HepG2 (cell line): Measurements from ENCODE around the gene MAPK11. TPM values are rescaled to one million over a fixed set of nuclear protein-coding genes. Genes with fewer than 3 reads are reported as not detected.

Source experiments
- ATAC-seq: fragments of 200-7000 bp; cut with Tn5 transposase; 3 replicates; pipeline ENCODE4 v1.9.1; 2020; ENCODE audit warnings: mild to moderate bottlenecking, moderate library complexity
- BruUV-seq: library from RNA; stranded (reverse); fragments of 400-500 nt; replicated peaks from 2 replicates; lab custom pipeline; 2021; lab: Mats Ljungman, UMichigan
- CTCF ChIA-PET: fragments of 300-600 bp; formaldehyde crosslinking; extraction: SDS; loops from one replicate; lab custom pipeline; 2021; ENCODE audit warnings: low total read pairs, inconsistent platforms, low intra/inter-chr PET ratio; lab: Yijun Ruan, JAX
- POLR2A ChIA-PET: fragments of 350-600 bp; sonication (Branson Sonifier 250); formaldehyde crosslinking; loops from one replicate; lab custom pipeline; 2020; ENCODE audit warnings: antibody characterized with exemption, inconsistent platforms; lab: Yijun Ruan, JAX
- DNase-seq: peaks from one replicate; pipeline ENCODE4 v3.0.0-alpha.2; 2015; ENCODE audit warnings: low spot score
- FAIRE-seq: peaks from 3 replicates; lab custom pipeline; 2011; peaks lifted over from hg19 to GRCh38; lab: Jason Lieb, UNC
- H2AFZ ChIP-seq: one replicate; pipeline ENCODE4 v1.6.1; 2011; ENCODE audit warnings: low read length, inconsistent platforms
- H3K27ac ChIP-seq: fragments of 300-600 bp; 3 replicates; pipeline ENCODE4 v1.8.0; 2011; ENCODE audit warnings: mixed run types, mild to moderate bottlenecking, mixed read lengths, low read length, inconsistent platforms; ENCODE audit not compliant: insufficient read depth; ENCODE audit errors: extremely low read length
- H3K27me3 ChIP-seq, 2 experiments: fragments of 200-600 bp in 1 of 2; 2 replicates in 1 of 2; 3 replicates in 1 of 2; pipeline versions ENCODE4 v1.6.0 to v1.8.0; 2011; ENCODE audit warnings: low read length in 2 of 2, mild to moderate bottlenecking in 2 of 2, moderate library complexity in 2 of 2, inconsistent platforms in 1 of 2; ENCODE audit not compliant: insufficient read depth in 2 of 2, control insufficient read depth in 1 of 2
- H3K36me3 ChIP-seq, 2 experiments: fragments of 200-600 bp in 1 of 2; replicated peaks in 1 of 2; 2 replicates in 1 of 2; 3 replicates in 1 of 2; pipeline versions ENCODE4 v1.5.1 to v1.8.0; 2011; ENCODE audit warnings: low read length in 2 of 2, inconsistent platforms in 1 of 2; ENCODE audit not compliant: insufficient read depth in 2 of 2, control insufficient read depth in 1 of 2
- H3K4me1 ChIP-seq: 2 replicates; pipeline ENCODE4 v1.5.1; 2012; ENCODE audit warnings: low read length, inconsistent platforms; ENCODE audit not compliant: insufficient read depth
- H3K4me2 ChIP-seq: 2 replicates; pipeline ENCODE4 v1.6.0; 2011; ENCODE audit warnings: low read depth, low read length, inconsistent platforms
- H3K4me3 ChIP-seq, 3 experiments: fragments of 200-600 bp in 1 of 3; sonication (generic), shearing (Covaris generic) in 1 of 3; replicated peaks in 1 of 3; 2 replicates each; pipeline ENCODE4 v1.5.1; 2011 to 2016; ENCODE audit warnings: low read length in 3 of 3, inconsistent platforms in 2 of 3, low read depth in 2 of 3, mild to moderate bottlenecking in 2 of 3, control low read depth in 1 of 3, mixed read lengths in 1 of 3; ENCODE audit not compliant: insufficient read depth in 1 of 3
- H3K79me2 ChIP-seq: one replicate; pipeline ENCODE4 v1.6.1; 2011; ENCODE audit warnings: low read length, inconsistent platforms; ENCODE audit not compliant: insufficient read depth
- H3K9ac ChIP-seq: 2 replicates; pipeline ENCODE4 v1.6.0; 2011; ENCODE audit warnings: mild to moderate bottlenecking, low read depth, low read length, inconsistent platforms; ENCODE audit not compliant: insufficient read depth
- H3K9me3 ChIP-seq: 2 replicates; pipeline ENCODE4 v1.5.1; 2012; ENCODE audit warnings: mild to moderate bottlenecking, low read length
- H4K20me1 ChIP-seq: 2 replicates; pipeline ENCODE4 v1.6.0; 2011; ENCODE audit warnings: inconsistent platforms, mild to moderate bottlenecking, low read length, moderate library complexity; ENCODE audit not compliant: insufficient read depth
- AGO2 ChIP-seq: fragments of 200-400 bp; formaldehyde crosslinking; optimal IDR thresholded peaks from 2 replicates; pipeline ENCODE3; 2017; ENCODE audit warnings: mild to moderate bottlenecking, low read depth, low read length, moderate library complexity
- ATAD3A ChIP-seq: sonication (generic); formaldehyde crosslinking; IDR thresholded peaks from 2 replicates; pipeline ENCODE4 v1.4.0; 2020; ENCODE audit warnings: missing genetic modification reagents
- MXD4 ChIP-seq: IDR thresholded peaks from 2 replicates; pipeline ENCODE4 v1.6.1; 2016; ENCODE audit warnings: mild to moderate bottlenecking, missing biosample characterization, missing genetic modification reagents
- NFIB ChIP-seq: sonication (generic); formaldehyde crosslinking; IDR thresholded peaks from 2 replicates; pipeline ENCODE4 v1.9.0; 2021; ENCODE audit warnings: missing genetic modification reagents, mild to moderate bottlenecking, borderline replicate concordance
- ZBTB33 ChIP-seq: sonication (generic); formaldehyde crosslinking; IDR thresholded peaks from 2 replicates; pipeline ENCODE4 v1.4.0; 2020; ENCODE audit warnings: missing genetic modification reagents
- ZNF761 ChIP-seq: sonication (generic); formaldehyde crosslinking; conservative IDR thresholded peaks from 2 replicates; pipeline ENCODE4 v1.4.0; 2020; ENCODE audit warnings: mild to moderate bottlenecking, missing genetic modification reagents
- WGBS: methylation state at CpG from one replicate; pipeline ENCODE4 v1.1.6; 2017; ENCODE audit warnings: low lambda C conversion rate; 5-methylcytosine and 5-hydroxymethylcytosine counted together
- in situ Hi-C: cut with HindIII; loops from 2 replicates; pipeline ENCODE4 v1.10.0; 2017; ENCODE audit warnings: low pct_unique_long_range_greater_than_20kb; ENCODE audit not compliant: extremely low pct_ligation_motif_present
- intact Hi-C: fragments of 100-400 bp; cut with micrococcal nuclease; formaldehyde crosslinking; loops from one replicate; pipeline ENCODE4 v1.10.0; 2022; ENCODE audit not compliant: unreplicated experiment
- polyA plus RNA-seq, 8 experiments: library from polyadenylated mRNA; depleted of rRNA in 3 of 8; stranded (reverse) in 7 of 8; unstranded in 1 of 8; fragments of >200 nt; fragmentation: Illumina TruSeq in 4 of 8; extraction: Trizol in 4 of 8; gene quantifications; 2 replicates each; pipeline versions ENCODE4 v1.2.1 to v1.2.3, GENCODE V29; 2011 to 2016; ENCODE audit warnings: low read depth in 4 of 8, missing spikeins in 1 of 8, mixed read lengths in 1 of 8; ENCODE audit not compliant: insufficient read depth in 1 of 8
- total RNA-seq, 5 experiments: library from RNA; depleted of rRNA; stranded (reverse); fragments of >200 nt; fragmentation: Illumina TruSeq; extraction: Trizol; gene quantifications; 2 replicates each; pipeline ENCODE4 v1.2.3, GENCODE V29; 2016; ENCODE audit warnings: low read depth in 1 of 5

The MAPK11 gene
- total and polyA plus RNA-seq, 2 of the 13 experiments (the other 11 are each of a cell fraction or from before 2014, with no cell fraction given) = 0.15 to 0.17 TPM

GRCh38 chr22:50282361-50283155 lies 12.4 kb upstream of the MAPK11 start:
- no peaks in the 10 kb centered on the region for H3K9me3 ChIP-seq
- ChIA-PET POLR2A (no interaction called here), CTCF (no interaction called here)
- WGBS = 98% methylated on average over 37 of the region's 45 CpGs
- peak; percentile 50; the same call in 1 of the 2 replicates for TF ChIP-seq ZBTB33 (CRISPR knock-in tag)
- TF ChIP-seq MXD4 (CRISPR knock-in tag) = no peak
- no peak for TF ChIP-seq ZNF761 (CRISPR knock-in tag)
- no peak for TF ChIP-seq ATAD3A (CRISPR knock-in tag)
- no peak for TF ChIP-seq NFIB (CRISPR knock-in tag)
- peak; percentile 30 for TF ChIP-seq AGO2
- H4K20me1 ChIP-seq = no peaks in the 10 kb centered on the region
- H3K79me2 ChIP-seq = no peaks in the 10 kb centered on the region
- H3K9ac ChIP-seq = no peak overlapping the region
- in situ Hi-C loops = no loop called here
- H2AFZ ChIP-seq = no peak overlapping the region
- BruUV-seq = no TSS peak
- DNase-seq (no peak), FAIRE-seq (no peak), ATAC-seq (no peak)
- H3K27ac ChIP-seq = no peak overlapping the region
- peaks cover 36 to 52% of the 10 kb centered on the region in 2 experiments; a peak in 4 of 5 replicates for H3K36me3 ChIP-seq
- H3K4me2 ChIP-seq = no peak overlapping the region
- H3K4me3 ChIP-seq = no peak overlapping the region
- intact Hi-C loops = no loop called here
- no peaks in the 10 kb centered on the region for H3K27me3 ChIP-seq
- no peaks in the 10 kb centered on the region for H3K4me1 ChIP-seq
